GM23248 (cell line): ENCODE measurements around the gene WDSUB1. TPM values are rescaled to one million over a fixed set of nuclear protein-coding genes. Genes with fewer than 3 reads are reported as not detected.

Experiments used
- DNase-seq: peaks from one replicate; pipeline ENCODE4 v3.0.0-alpha.2; 2015
- H2AFZ ChIP-seq: fragments of 200-600 bp; sonication (generic); 2 replicates; pipeline ENCODE4 v1.6.1; 2016; ENCODE audit warnings: antibody characterized with exemption
- H3F3A ChIP-seq: fragments of 200-600 bp; sonication (generic); 2 replicates; pipeline ENCODE4 v1.6.1; 2016; ENCODE audit warnings: mild to moderate bottlenecking, antibody characterized with exemption, mixed run types; ENCODE audit not compliant: insufficient read depth
- H3K27ac ChIP-seq: fragments of 200-600 bp; sonication (generic); 2 replicates; pipeline ENCODE4 v1.5.1; 2016; ENCODE audit warnings: mild to moderate bottlenecking
- H3K27me3 ChIP-seq: fragments of 200-600 bp; sonication (generic); replicated peaks from 2 replicates; pipeline ENCODE4 v1.6.1; 2016; ENCODE audit warnings: mild to moderate bottlenecking; ENCODE audit not compliant: insufficient read depth
- H3K36me3 ChIP-seq: fragments of 200-600 bp; sonication (generic); 2 replicates; pipeline ENCODE4 v1.6.1; 2016; ENCODE audit warnings: low read depth, mild to moderate bottlenecking
- H3K4me1 ChIP-seq: fragments of 200-600 bp; sonication (generic); 2 replicates; pipeline ENCODE4 v1.6.1; 2016; ENCODE audit warnings: mild to moderate bottlenecking; ENCODE audit not compliant: insufficient read depth
- H3K4me2 ChIP-seq: fragments of 200-600 bp; sonication (generic); one replicate; pipeline ENCODE4 v1.6.1; 2016; ENCODE audit warnings: mild to moderate bottlenecking; ENCODE audit not compliant: unreplicated experiment
- H3K4me3 ChIP-seq: fragments of 200-600 bp; sonication (generic); 2 replicates; pipeline ENCODE4 v1.5.1; 2016; ENCODE audit warnings: mild to moderate bottlenecking
- H3K79me2 ChIP-seq: fragments of 200-600 bp; sonication (generic); 2 replicates; pipeline ENCODE4 v1.6.1; 2016; ENCODE audit warnings: mild to moderate bottlenecking; ENCODE audit not compliant: insufficient read depth
- H3K9ac ChIP-seq: fragments of 200-600 bp; sonication (generic); 2 replicates; pipeline ENCODE4 v1.6.1; 2016; ENCODE audit warnings: mild to moderate bottlenecking
- H3K9me2 ChIP-seq: fragments of 200-600 bp; sonication (generic); 2 replicates; pipeline ENCODE4 v1.6.1; 2016; ENCODE audit warnings: mixed run types, mild to moderate bottlenecking, moderate library complexity; ENCODE audit not compliant: insufficient read depth
- H3K9me3 ChIP-seq: fragments of 200-600 bp; sonication (generic); one replicate; pipeline ENCODE4 v1.6.1; 2017; ENCODE audit warnings: low read depth
- H4K20me1 ChIP-seq: fragments of 200-600 bp; sonication (generic); 2 replicates; pipeline ENCODE4 v1.6.0; 2016; ENCODE audit not compliant: insufficient read depth
- EZH2 ChIP-seq: fragments of 200-600 bp; sonication (generic); IDR thresholded peaks from 2 replicates; pipeline ENCODE4 v1.6.1; 2018; ENCODE audit warnings: antibody characterized with exemption, mild to moderate bottlenecking; ENCODE audit not compliant: insufficient read depth, poor library complexity, severe bottlenecking
- EZH2phosphoT487 ChIP-seq: fragments of 200-600 bp; sonication (generic); IDR thresholded peaks from 2 replicates; pipeline ENCODE4 v1.6.1; 2018; ENCODE audit warnings: antibody characterized with exemption, moderate library complexity, mild to moderate bottlenecking, low read depth; ENCODE audit not compliant: insufficient read depth
- WGBS, 2 experiments: methylation state at CpG; one replicate each; pipeline ENCODE4 v1.1.6; 2015 to 2017; ENCODE audit warnings: low lambda C conversion rate in 2 of 2, low coverage in 1 of 2; ENCODE audit errors: missing lambda C conversion rate in 2 of 2; 5-methylcytosine and 5-hydroxymethylcytosine counted together
- in situ Hi-C: fragments of 300-500 bp; cut with MboI; formaldehyde crosslinking; loops from 2 replicates; pipeline ENCODE4 v1.15.0; 2020
- polyA plus RNA-seq: library from polyadenylated mRNA; unstranded; fragments of >200 nt; fragmentation: Nextera tagmentation; extraction: Ambion mirVana; gene quantifications from 2 replicates; pipeline ENCODE4 v1.2.1, GENCODE V29; 2016
- total RNA-seq: library from RNA; depleted of rRNA; stranded (reverse); fragments of >200 nt; shearing (Covaris generic); gene quantifications from 2 replicates; pipeline ENCODE4 v1.2.3, GENCODE V29; 2014; rRNA removed

The WDSUB1 gene
- 4.2 and 6.7 TPM in 2 replicates for total RNA-seq
- 8.4 and 9.3 TPM in 2 replicates for polyA plus RNA-seq

- WGBS, 2 experiments: 0 to 3% methylated on average over 43 to 48 of the region's 64 CpGs
Measured at GRCh38 chr2:159285929-159286708, at the start of gene WDSUB1. TSS of gene WDSUB1 (minus strand) at chr2:159286703. CDS start at chr2:159283069, 3,634 bp downstream.

GRCh38 chr2:159326569-159327255, 40.2 kb upstream of the WDSUB1 start:
- H2AFZ ChIP-seq: peak overlapping the region; percentile 53
- H3K27ac ChIP-seq: peak overlapping the region; percentile 79
- H3K9ac ChIP-seq: peak overlapping the region; percentile 48
- WGBS, 2 experiments: 91 to 94% methylated on average over 5 of the region's 5 CpGs
- no peaks in the 10 kb centered on the region for H3K36me3 ChIP-seq
- H3K27me3 ChIP-seq: no peaks in the 10 kb centered on the region
- H3K79me2 ChIP-seq: no peaks in the 10 kb centered on the region
- TF ChIP-seq EZH2phosphoT487 (no peak), EZH2 (no peak)
- no peaks in the 10 kb centered on the region for H4K20me1 ChIP-seq
- in situ Hi-C loops: no loop called here
- H3K9me3 ChIP-seq: no peaks in the 10 kb centered on the region
- peaks cover 14% of the 10 kb centered on the region for H3K4me1 ChIP-seq
- H3F3A ChIP-seq: peaks cover 6% of the 10 kb centered on the region; the same call in 1 of the 2 replicates
- peak; percentile 73 for DNase-seq
- no peak overlapping the region for H3K4me3 ChIP-seq
- no peak overlapping the region for H3K4me2 ChIP-seq
- H3K9me2 ChIP-seq: no peaks in the 10 kb centered on the region

More at GRCh38 chr2:159285929-159286708, at the start of gene WDSUB1:
- Histone ChIP-seq H4K20me1 (no peaks in the 10 kb centered on the region), H3K4me3 (peak within 1 kb of the TSS; percentile 77), H3K4me2 (peak within 1 kb of the TSS; percentile 88), H2AFZ (peak within 1 kb of the TSS; percentile 92), H3K9me2 (no peaks in the 10 kb centered on the region), H3K79me2 (no peaks in the 10 kb centered on the region), H3K27me3 (no peaks in the 10 kb centered on the region), H3F3A (peaks cover 3% of the 10 kb centered on the region; the same call in 1 of the 2 replicates), H3K9me3 (no peaks in the 10 kb centered on the region), H3K4me1 (peaks cover 15% of the 10 kb centered on the region), H3K36me3 (no peaks in the 10 kb centered on the region), H3K9ac (peak within 1 kb of the TSS; percentile 82), H3K27ac (peak within 1 kb of the TSS; percentile 62)
- TF ChIP-seq EZH2 (no peak), EZH2phosphoT487 (no peak)
- peak; percentile 77 for DNase-seq
- in situ Hi-C loops: no loop called here

GRCh38 chr2:159322419-159322818, 35.9 kb upstream of the WDSUB1 start:
- no peak overlapping the region for H3K27ac ChIP-seq
- in situ Hi-C loops: no loop called here
- H3K79me2 ChIP-seq: no peaks in the 10 kb centered on the region
- H4K20me1 ChIP-seq: no peaks in the 10 kb centered on the region
- H2AFZ ChIP-seq: no peak overlapping the region
- H3K9me2 ChIP-seq: no peaks in the 10 kb centered on the region
- peaks cover 14% of the 10 kb centered on the region for H3K4me1 ChIP-seq
- peaks cover 6% of the 10 kb centered on the region for H3K36me3 ChIP-seq
- H3K9ac ChIP-seq: no peak overlapping the region
- H3F3A ChIP-seq: peaks cover 6% of the 10 kb centered on the region; the same call in 1 of the 2 replicates
- TF ChIP-seq EZH2phosphoT487: no peak
- TF ChIP-seq EZH2: no peak
- H3K27me3 ChIP-seq: no peaks in the 10 kb centered on the region
- H3K4me3 ChIP-seq: no peak overlapping the region
- no peak for DNase-seq
- no peak overlapping the region for H3K4me2 ChIP-seq
- H3K9me3 ChIP-seq: no peaks in the 10 kb centered on the region

- Histone ChIP-seq H3K9me3 (no peaks in the 10 kb centered on the region), H3K27ac (no peak overlapping the region), H3F3A (no peaks in the 10 kb centered on the region), H3K4me1 (no peaks in the 10 kb centered on the region), H3K27me3 (no peaks in the 10 kb centered on the region), H2AFZ (no peak overlapping the region), H3K79me2 (no peaks in the 10 kb centered on the region), H3K4me2 (no peak overlapping the region), H3K4me3 (no peak overlapping the region), H4K20me1 (no peaks in the 10 kb centered on the region), H3K9me2 (no peaks in the 10 kb centered on the region), H3K36me3 (peaks cover 9% of the 10 kb centered on the region), H3K9ac (no peak overlapping the region)
- TF ChIP-seq EZH2 (no peak), EZH2phosphoT487 (no peak)
- 83 to 89% methylated on average over 3 of the region's 3 CpGs for WGBS, 2 experiments
- DNase-seq: no peak
- in situ Hi-C loops: no loop called here
Measured at GRCh38 chr2:159317392-159318088, 31.0 kb upstream of the WDSUB1 start.
